Neural progenitor cell (in vitro differentiated cells): Measurements from ENCODE around the gene BBS9. TPM values are rescaled to one million over a fixed set of nuclear protein-coding genes. Genes with fewer than 3 reads are reported as not detected.

Experiments used
- DNase-seq: peaks from one replicate; pipeline ENCODE4 v3.0.0-alpha.2; 2016; ENCODE audit warnings: low spot score
- H2AFZ ChIP-seq: fragments of 200-600 bp; sonication (generic); replicated peaks from 2 replicates; pipeline ENCODE4 v1.6.1; 2016; ENCODE audit warnings: antibody characterized with exemption
- H3F3A ChIP-seq: fragments of 200-600 bp; sonication (generic); 2 replicates; pipeline ENCODE4 v1.6.1; 2016; ENCODE audit warnings: antibody characterized with exemption, low read depth
- H3K27ac ChIP-seq: fragments of 200-600 bp; sonication (generic); 2 replicates; pipeline ENCODE4 v1.5.1; 2016; ENCODE audit warnings: mild to moderate bottlenecking
- H3K27me3 ChIP-seq: fragments of 200-600 bp; sonication (generic); 2 replicates; pipeline ENCODE4 v1.6.1; 2016; ENCODE audit warnings: mild to moderate bottlenecking, moderate library complexity
- H3K36me3 ChIP-seq: fragments of 200-600 bp; sonication (generic); 2 replicates; pipeline ENCODE4 v1.5.1; 2016
- H3K4me1 ChIP-seq: fragments of 200-600 bp; sonication (generic); 2 replicates; pipeline ENCODE4 v1.6.1; 2016; ENCODE audit warnings: mixed run types
- H3K4me2 ChIP-seq: fragments of 200-600 bp; sonication (generic); 2 replicates; pipeline ENCODE4 v1.6.1; 2016
- H3K4me3 ChIP-seq: fragments of 200-600 bp; sonication (generic); 2 replicates; pipeline ENCODE4 v1.5.1; 2016
- H3K79me2 ChIP-seq: fragments of 200-600 bp; sonication (generic); 2 replicates; pipeline ENCODE4 v1.6.1; 2016; ENCODE audit warnings: low read depth
- H3K9ac ChIP-seq: fragments of 200-600 bp; sonication (generic); 2 replicates; pipeline ENCODE4 v1.6.1; 2016
- H3K9me3 ChIP-seq: fragments of 200-600 bp; sonication (generic); 2 replicates; pipeline ENCODE4 v1.5.1; 2016; ENCODE audit warnings: low read depth
- H4K20me1 ChIP-seq: fragments of 200-600 bp; sonication (generic); 2 replicates; pipeline ENCODE4 v1.6.1; 2016; ENCODE audit warnings: low read depth
- H3K27ac Mint-ChIP-seq: 3 replicates; pipeline ENCODE4 v1.8.0; 2021; ENCODE audit warnings: mixed read lengths
- H3K27me3 Mint-ChIP-seq: 2 replicates; pipeline ENCODE4 v1.8.0; 2022; ENCODE audit warnings: low read depth, mild to moderate bottlenecking, inconsistent platforms, moderate library complexity, mixed read lengths; ENCODE audit not compliant: insufficient read depth
- H3K36me3 Mint-ChIP-seq: 3 replicates; pipeline ENCODE4 v1.8.0; 2021; ENCODE audit warnings: mixed read lengths
- H3K4me1 Mint-ChIP-seq: 3 replicates; pipeline ENCODE4 v1.8.0; 2021; ENCODE audit warnings: mixed read lengths
- H3K4me3 Mint-ChIP-seq: 3 replicates; pipeline ENCODE4 v1.8.0; 2021; ENCODE audit warnings: mild to moderate bottlenecking, moderate library complexity, mixed read lengths
- H3K9me3 Mint-ChIP-seq: 3 replicates; pipeline ENCODE4 v1.8.0; 2020; ENCODE audit warnings: mixed read lengths
- EZH2 ChIP-seq: fragments of 200-600 bp; sonication (generic); IDR thresholded peaks from 2 replicates; pipeline ENCODE4 v1.6.1; 2017; ENCODE audit warnings: antibody characterized with exemption, mild to moderate bottlenecking, moderate library complexity
- EZH2phosphoT487 ChIP-seq: fragments of 200-600 bp; sonication (generic); IDR thresholded peaks from 2 replicates; pipeline ENCODE4 v1.6.1; 2017; ENCODE audit warnings: antibody characterized with exemption
- total RNA-seq: library from RNA; depleted of rRNA; stranded (reverse); fragments of >200 nt; gene quantifications from 2 replicates; pipeline ENCODE4 v1.2.3, GENCODE V29; 2015; ENCODE audit warnings: low replicate concordance
- TF ChIP-seq, protein P1 (sequence below): fragments of 200-600 bp; sonication (generic); IDR thresholded peaks from 2 replicates; pipeline ENCODE4 v1.5.1; 2017; ENCODE audit warnings: antibody characterized with exemption, mild to moderate bottlenecking

The BBS9 gene
- total RNA-seq, 1 donor from 2014 or later, result 40.3 TPM

DNA sequence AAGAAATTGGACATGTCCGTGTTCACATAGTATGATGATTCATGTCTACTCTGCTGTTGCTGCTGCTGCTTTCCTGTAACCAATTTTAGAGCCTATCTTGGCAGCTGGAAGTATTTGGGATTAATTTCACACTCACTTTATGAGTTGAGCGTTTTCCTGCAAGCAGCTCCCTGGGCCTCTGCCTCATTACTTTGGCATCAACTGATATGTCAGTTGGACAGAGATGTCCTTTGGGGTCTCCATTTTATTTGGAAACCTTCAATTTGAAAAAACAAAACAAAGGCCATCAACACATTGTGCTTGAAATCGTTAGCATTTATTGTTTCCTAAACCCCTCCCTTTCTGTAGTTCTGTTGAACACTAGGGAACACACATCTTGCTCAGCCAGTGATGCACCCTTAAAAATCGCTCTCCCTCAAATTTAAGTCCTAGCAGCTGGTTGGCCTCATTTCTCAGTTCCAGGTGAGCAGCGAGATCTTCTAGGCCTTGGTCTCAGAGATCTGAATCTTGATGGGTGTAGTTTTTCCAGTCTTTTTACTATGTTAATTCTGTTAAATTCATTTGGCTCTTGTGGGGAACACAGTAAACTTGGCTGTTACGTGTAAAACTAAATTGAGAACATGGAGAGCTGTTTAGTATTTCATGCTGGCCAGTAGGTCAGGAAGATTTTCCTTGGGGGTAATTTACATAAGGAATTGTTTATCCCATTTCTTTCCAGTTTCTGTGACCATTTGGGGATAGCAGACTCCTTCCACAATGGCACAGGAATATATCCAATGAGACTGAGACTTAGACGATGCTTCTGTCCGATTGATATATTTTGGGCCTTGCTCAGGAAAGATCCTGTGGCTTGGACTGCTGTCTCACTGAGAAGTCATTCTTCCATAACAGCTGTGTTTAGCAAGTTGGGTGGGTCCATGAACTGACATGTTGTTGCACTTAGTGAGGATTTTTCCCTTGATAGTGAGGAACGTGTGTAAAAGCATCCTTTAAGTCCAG lies 371.6 kb downstream of the BBS9 start:
- Mint-ChIP-seq H3K27me3 (peaks cover 8% of the 10 kb centered on the region), H3K9me3 (no peaks in the 10 kb centered on the region), H3K4me3 (no peak overlapping the region), H3K27ac (no peak overlapping the region), H3K36me3 (no peaks in the 10 kb centered on the region), H3K4me1 (no peaks in the 10 kb centered on the region)
- no peaks in the 10 kb centered on the region for H3K79me2 ChIP-seq
- H4K20me1 ChIP-seq, result no peaks in the 10 kb centered on the region
- no peaks in the 10 kb centered on the region for H3F3A ChIP-seq
- H3K9me3 ChIP-seq, result no peaks in the 10 kb centered on the region
- H3K27me3 ChIP-seq, result no peaks in the 10 kb centered on the region
- no peak for TF ChIP-seq EZH2phosphoT487
- no peak for TF ChIP-seq EZH2
- TF ChIP-seq, protein P1, sequence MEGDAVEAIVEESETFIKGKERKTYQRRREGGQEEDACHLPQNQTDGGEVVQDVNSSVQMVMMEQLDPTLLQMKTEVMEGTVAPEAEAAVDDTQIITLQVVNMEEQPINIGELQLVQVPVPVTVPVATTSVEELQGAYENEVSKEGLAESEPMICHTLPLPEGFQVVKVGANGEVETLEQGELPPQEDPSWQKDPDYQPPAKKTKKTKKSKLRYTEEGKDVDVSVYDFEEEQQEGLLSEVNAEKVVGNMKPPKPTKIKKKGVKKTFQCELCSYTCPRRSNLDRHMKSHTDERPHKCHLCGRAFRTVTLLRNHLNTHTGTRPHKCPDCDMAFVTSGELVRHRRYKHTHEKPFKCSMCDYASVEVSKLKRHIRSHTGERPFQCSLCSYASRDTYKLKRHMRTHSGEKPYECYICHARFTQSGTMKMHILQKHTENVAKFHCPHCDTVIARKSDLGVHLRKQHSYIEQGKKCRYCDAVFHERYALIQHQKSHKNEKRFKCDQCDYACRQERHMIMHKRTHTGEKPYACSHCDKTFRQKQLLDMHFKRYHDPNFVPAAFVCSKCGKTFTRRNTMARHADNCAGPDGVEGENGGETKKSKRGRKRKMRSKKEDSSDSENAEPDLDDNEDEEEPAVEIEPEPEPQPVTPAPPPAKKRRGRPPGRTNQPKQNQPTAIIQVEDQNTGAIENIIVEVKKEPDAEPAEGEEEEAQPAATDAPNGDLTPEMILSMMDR, result no peak
- H3K27ac ChIP-seq, result no peak overlapping the region
- no peak overlapping the region for H2AFZ ChIP-seq
- no peaks in the 10 kb centered on the region for H3K4me1 ChIP-seq
- H3K4me3 ChIP-seq, result no peak overlapping the region
- H3K4me2 ChIP-seq, result no peak overlapping the region
- DNase-seq, result no peak
- no peak overlapping the region for H3K9ac ChIP-seq
- no peaks in the 10 kb centered on the region for H3K36me3 ChIP-seq

DNA sequence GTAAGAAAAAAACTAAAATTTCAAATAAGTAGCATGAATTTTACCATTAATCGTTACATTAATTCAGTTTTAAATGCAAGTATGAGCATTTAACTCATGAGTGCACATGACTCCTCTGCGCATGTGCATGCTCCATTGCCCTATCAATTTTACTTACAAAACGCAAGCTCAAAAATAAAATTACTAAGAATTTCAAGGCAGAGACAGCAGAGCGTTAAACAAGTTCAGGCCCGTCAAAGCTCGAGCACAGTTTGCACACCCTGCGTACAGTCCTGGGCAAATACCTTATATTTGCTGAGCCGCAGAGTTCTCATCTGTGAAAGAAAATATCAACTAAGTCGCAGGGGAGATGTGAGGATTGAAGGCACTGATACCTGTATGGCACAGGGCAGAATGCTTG lies 373.6 kb downstream of the BBS9 start:
- no peaks in the 10 kb centered on the region for H3K4me1 ChIP-seq
- no peaks in the 10 kb centered on the region for H3K4me1 Mint-ChIP-seq

GRCh38 chr7:33503736-33504135 lies 374.4 kb downstream of the BBS9 start:
- Histone ChIP-seq H3K27ac (no peak overlapping the region), H4K20me1 (no peaks in the 10 kb centered on the region), H2AFZ (no peak overlapping the region), H3K9me3 (no peaks in the 10 kb centered on the region), H3K27me3 (no peaks in the 10 kb centered on the region), H3K36me3 (no peaks in the 10 kb centered on the region), H3K9ac (no peak overlapping the region), H3K4me1 (no peaks in the 10 kb centered on the region), H3K4me3 (no peak overlapping the region), H3K79me2 (no peaks in the 10 kb centered on the region), H3F3A (no peaks in the 10 kb centered on the region), H3K4me2 (no peak overlapping the region)
- Mint-ChIP-seq H3K27ac (no peak overlapping the region), H3K4me1 (no peaks in the 10 kb centered on the region), H3K36me3 (no peaks in the 10 kb centered on the region), H3K4me3 (no peak overlapping the region), H3K27me3 (peaks cover 8% of the 10 kb centered on the region), H3K9me3 (no peaks in the 10 kb centered on the region)
- TF ChIP-seq EZH2 (no peak), EZH2phosphoT487 (no peak)
- TF ChIP-seq, protein P1, result no peak
- no peak for DNase-seq

More for the DNA sequence above, 373.6 kb downstream of the BBS9 start:
- no peak for DNase-seq
- no peak overlapping the region for H3K27ac Mint-ChIP-seq
- Histone ChIP-seq H3K9ac (no peak overlapping the region), H3K4me2 (no peak overlapping the region), H3K79me2 (no peaks in the 10 kb centered on the region), H4K20me1 (no peaks in the 10 kb centered on the region), H3K4me3 (no peak overlapping the region), H3K27ac (no peak overlapping the region), H3K9me3 (no peaks in the 10 kb centered on the region), H3F3A (no peaks in the 10 kb centered on the region), H3K36me3 (no peaks in the 10 kb centered on the region), H2AFZ (no peak overlapping the region), H3K27me3 (no peaks in the 10 kb centered on the region)
- TF ChIP-seq EZH2, result no peak
- TF ChIP-seq, protein P1, result no peak
- TF ChIP-seq EZH2phosphoT487, result no peak
- H3K4me3 Mint-ChIP-seq, result no peak overlapping the region
- no peaks in the 10 kb centered on the region for H3K9me3 Mint-ChIP-seq
- no peaks in the 10 kb centered on the region for H3K36me3 Mint-ChIP-seq
- peaks cover 8% of the 10 kb centered on the region for H3K27me3 Mint-ChIP-seq
